PC-9 (cell line): ENCODE results near the gene KIF21A.

Experiments
- CTCF ChIP-seq: fragments of 200-600 bp; sonication (generic); conservative IDR thresholded peaks from 2 replicates; pipeline ENCODE4 v1.6.1; 2017; ENCODE audit warnings: mixed run types, antibody characterized with exemption, mild to moderate bottlenecking, moderate library complexity
- EZH2 ChIP-seq: fragments of 200-600 bp; sonication (generic); IDR thresholded peaks from 2 replicates; pipeline ENCODE4 v1.8.0; 2017; ENCODE audit warnings: antibody characterized with exemption, low read depth

- no peak for TF ChIP-seq CTCF
- no peak for TF ChIP-seq EZH2
Measured at GRCh38 chr12:39354955-39355354, 88.0 kb downstream of the KIF21A start.
